ENCODE data around the gene PCDHA9.
A peak's percentile ranks its signal among the peaks of the same experiment; 100 is the strongest.

The PCDHA9 gene

GRCh38 chr5:140881889-140882590 lies 33.9 kb downstream of the PCDHA9 start, which contains the start of gene PCDHA13:
TSS of gene PCDHA13 (plus strand) at chr5:140882124. CDS start at chr5:140882269, 145 bp downstream.
- Histone ChIP-seq H3K4me1 (ENCODE audit: insufficient read depth, low read length) (no peaks in the 10 kb centered on the region), H3K9me3 (ENCODE audit: low read length) (peaks cover 37% of the 10 kb centered on the region), H3K4me3 (ENCODE audit: low read length) (peak within 1 kb of the TSS; percentile 27), H2AFZ (ENCODE audit: low read depth, low read length) (no peak within 1 kb of the TSS), H3K27me3 (ENCODE audit: insufficient read depth, low read length) (no peaks in the 10 kb centered on the region), H3K36me3 (ENCODE audit: insufficient read depth, low read length) (peaks cover 23% of the 10 kb centered on the region)

- Histone ChIP-seq H3K27me3 (ENCODE audit: insufficient read depth, low read length) (no peaks in the 10 kb centered on the region), H3K4me3 (ENCODE audit: low read length) (peak overlapping the region; percentile 27), H3K4me1 (ENCODE audit: insufficient read depth, low read length) (no peaks in the 10 kb centered on the region), H3K9me3 (ENCODE audit: low read length) (peaks cover 32% of the 10 kb centered on the region), H3K36me3 (ENCODE audit: insufficient read depth, low read length) (peaks cover 18% of the 10 kb centered on the region), H2AFZ (ENCODE audit: low read depth, low read length) (no peak overlapping the region)
Measured at GRCh38 chr5:140882591-140882899, 34.4 kb downstream of the PCDHA9 start.

GRCh38 chr5:140883373-140883772 lies 35.2 kb downstream of the PCDHA9 start:
- Histone ChIP-seq H3K9me3 (ENCODE audit: low read length) (peaks cover 29% of the 10 kb centered on the region), H3K36me3 (ENCODE audit: insufficient read depth, low read length) (peaks cover 13% of the 10 kb centered on the region), H3K27me3 (ENCODE audit: insufficient read depth, low read length) (no peaks in the 10 kb centered on the region), H3K4me3 (ENCODE audit: low read length) (no peak overlapping the region), H3K4me1 (ENCODE audit: insufficient read depth, low read length) (no peaks in the 10 kb centered on the region), H2AFZ (ENCODE audit: low read depth, low read length) (no peak overlapping the region)

GRCh38 chr5:140883927-140884697 lies 35.9 kb downstream of the PCDHA9 start:
- Histone ChIP-seq H3K9me3 (ENCODE audit: low read length) (peaks cover 29% of the 10 kb centered on the region), H3K4me1 (ENCODE audit: insufficient read depth, low read length) (no peaks in the 10 kb centered on the region), H3K4me3 (ENCODE audit: low read length) (no peak overlapping the region), H3K27me3 (ENCODE audit: insufficient read depth, low read length) (no peaks in the 10 kb centered on the region), H2AFZ (ENCODE audit: low read depth, low read length) (no peak overlapping the region), H3K36me3 (ENCODE audit: insufficient read depth, low read length) (peaks cover 13% of the 10 kb centered on the region)

Data from neuron (in vitro differentiated cells).